CD1c-positive myeloid dendritic cell (primary cell): Measurements from ENCODE around the gene HSPBP1.

ENCODE experiments used
- DNase-seq: peaks from one replicate; pipeline ENCODE4 v3.0.0-alpha.2; 2016; ENCODE audit errors: extremely low spot score

The HSPBP1 gene

GRCh38 chr19:55275851-55276719 is 3.8 kb downstream of the HSPBP1 start:
- peak; percentile 36 for DNase-seq

GRCh38 chr19:55273978-55274707 is 5.8 kb downstream of the HSPBP1 start:
- DNase-seq = no peak

- no peak for DNase-seq
These were observed 7.8 kb downstream of the HSPBP1 start for GRCh38 chr19:55272142-55272541.

- DNase-seq = no peak
These were observed 9.6 kb downstream of the HSPBP1 start for GRCh38 chr19:55270172-55270942.

GRCh38 chr19:55269299-55269698 is 10.6 kb downstream of the HSPBP1 start:
- DNase-seq = no peak

GRCh38 chr19:55266840-55267239 is 13.1 kb downstream of the HSPBP1 start:
- DNase-seq = no peak

GRCh38 chr19:55266404-55266803 is 13.5 kb downstream of the HSPBP1 start:
- no peak for DNase-seq

GRCh38 chr19:55265723-55266386 is 14.1 kb downstream of the HSPBP1 start:
- no peak for DNase-seq

GRCh38 chr19:55265173-55265572 is 14.7 kb downstream of the HSPBP1 start:
- no peak for DNase-seq

GRCh38 chr19:55264531-55264930 is 15.4 kb downstream of the HSPBP1 start:
- DNase-seq = no peak

GRCh38 chr19:55262359-55262758 is 17.6 kb downstream of the HSPBP1 start:
- no peak for DNase-seq

- no peak for DNase-seq
These were observed 18.2 kb downstream of the HSPBP1 start for GRCh38 chr19:55261671-55262126.

GRCh38 chr19:55259540-55260210 is 20.2 kb downstream of the HSPBP1 start:
- no peak for DNase-seq

GRCh38 chr19:55258828-55259539 is 20.9 kb downstream of the HSPBP1 start, which contains the start of gene PPP6R1:
PPP6R1 (minus strand) TSS chr19:55259017; CDS start chr19:55247103, 11,914 bp downstream.
- DNase-seq = peak; percentile 97

GRCh38 chr19:55258476-55258827 is 21.5 kb downstream of the HSPBP1 start:
- peak; percentile 31 for DNase-seq

GRCh38 chr19:55257461-55258420 is 22.2 kb downstream of the HSPBP1 start:
- peak; percentile 46 for DNase-seq

GRCh38 chr19:55256562-55257460 is 23.1 kb downstream of the HSPBP1 start:
- peak; percentile 11 for DNase-seq
